ENCODE data around the gene CHRNB2. TPM values are rescaled to one million over a fixed set of nuclear protein-coding genes. Genes with fewer than 3 reads are reported as not detected.

Gene CHRNB2
- total and polyA plus RNA-seq, 2 of the 4 experiments (the other 2 are of a cell fraction): under 0.01 to 0.03 TPM

GRCh38 chr1:154608397-154609270 lies 41.1 kb downstream of the CHRNB2 start:
- in situ Hi-C loops (cut with MboI; ENCODE audit: low sequenced_read_pairs): no loop called here
- WGBS, 2 experiments (ENCODE audit: extremely low coverage in 2 of 2, insufficient read length in 1 of 2): 100% methylated on average over 1 of the region's 37 CpGs; no CpG with 5 or more reads in 1 of the 2 experiments
- H3K9me3 ChIP-seq (ENCODE audit: control insufficient read depth, insufficient read depth, low read length): no peaks in the 10 kb centered on the region

More at GRCh38 chr1:154608397-154609270, 41.1 kb downstream of the CHRNB2 start:
- peak; percentile 50 for ATAC-seq (ENCODE audit: low read depth)
- H3K4me1 ChIP-seq (ENCODE audit: control insufficient read depth, insufficient read depth, low read length): peaks cover 4% of the 10 kb centered on the region
- ChIA-PET POLR2A (ENCODE audit: unreplicated experiment) (no interaction called here), CTCF (interaction anchor here (0.7 kb wide), 1 partner anchor 623 kb away, joined by 3 read pairs; no protein-coding TSS in a partner anchor)
- peak overlapping the region; percentile 88 for H4K5ac ChIP-seq (ENCODE audit: low read depth, low read length)
- peak overlapping the region; percentile 55 for H3K14ac ChIP-seq (replicated peaks; ENCODE audit: low read depth, low read length)
- H2BK5ac ChIP-seq (ENCODE audit: low read depth, low read length, poor library complexity, severe bottlenecking): peak overlapping the region; percentile 82
- peak; percentile 64 for DNase-seq
- peak overlapping the region; percentile 73 for H2AK9ac ChIP-seq (replicated peaks; ENCODE audit: low read depth, low read length, poor library complexity)
- H3K4me2 ChIP-seq (ENCODE audit: low read depth, low read length): peak overlapping the region; percentile 95
- peak overlapping the region; percentile 78 for H3K4me3 ChIP-seq (ENCODE audit: insufficient read depth, low read depth, low read length)
- no peak overlapping the region for H2BK20ac ChIP-seq (ENCODE audit: low read depth, low read length)
- peak overlapping the region; percentile 81 for H3K18ac ChIP-seq (ENCODE audit: low read depth, low read length)
- H2BK120ac ChIP-seq (ENCODE audit: low read depth, low read length): peak overlapping the region; percentile 49; the same call in 1 of the 2 replicates
- peaks cover 33 to 66% of the 10 kb centered on the region in 2 experiments for H3K79me1 ChIP-seq (ENCODE audit: low read depth in 1 of 2, low read length in 2 of 2)
- H3K56ac ChIP-seq (ENCODE audit: extremely low read depth, insufficient read depth, low read length): peak overlapping the region; percentile 66
- intact Hi-C loops (cut with micrococcal nuclease) (loop anchor here (1.0 to 5.0 kb wide), 2 partner anchors 17 to 269 kb away; no protein-coding TSS in a partner anchor), dilution Hi-C loops (cut with HindIII; ENCODE audit: low sequenced_read_pairs, unreplicated experiment) (no loop called here)
- peak overlapping the region; percentile 49 for H3K23ac ChIP-seq (ENCODE audit: low read depth, low read length)
- H4K20me1 ChIP-seq (ENCODE audit: insufficient read depth, low read length): peaks cover 46% of the 10 kb centered on the region
- TF ChIP-seq MXI1 (IDR thresholded peaks at IDR 0.05; ENCODE audit: borderline replicate concordance, low read depth, low read length) (peak; percentile 50; the same call in 1 of the 2 replicates), CHD1 (IDR thresholded peaks at IDR 0.05; ENCODE audit: low read depth, low read length) (no peak)
- peak overlapping the region; percentile 44; the same call in 1 of the 2 replicates for H2AK5ac ChIP-seq (ENCODE audit: low read depth, low read length)
- peak overlapping the region; percentile 89 for H3K9ac ChIP-seq (ENCODE audit: low read depth, low read length)
- no peaks in the 10 kb centered on the region for H3K27me3 ChIP-seq (ENCODE audit: control insufficient read depth, insufficient read depth, low read length)
- peak overlapping the region; percentile 78 to 91 for H4K8ac ChIP-seq (ENCODE audit: low read depth in 2 of 2, low read length in 2 of 2)
- BruUV-seq (replicated peaks): no TSS peak
- H2BK15ac ChIP-seq (ENCODE audit: low read depth, low read length): no peak overlapping the region
- H3K9me1 ChIP-seq (ENCODE audit: insufficient read depth, low read length): peaks cover 17% of the 10 kb centered on the region
- H3K27ac ChIP-seq (ENCODE audit: insufficient read depth, low read length): peak overlapping the region; percentile 97
- peaks cover 4% of the 10 kb centered on the region for H3K36me3 ChIP-seq (ENCODE audit: control insufficient read depth, insufficient read depth, low read length)
- peak overlapping the region; percentile 71; the same call in 1 of the 2 replicates for H4K91ac ChIP-seq (ENCODE audit: insufficient read depth, low read depth, low read length)
- H3K4ac ChIP-seq (ENCODE audit: low read depth, low read length): peak overlapping the region; percentile 67
- peak overlapping the region; percentile 77 for H2AFZ ChIP-seq (replicated peaks; ENCODE audit: low read length, poor library complexity)
